GM13977 (cell line): ENCODE measurements around the gene PCSK5.

ENCODE experiments used
- DNase-seq: peaks from one replicate; pipeline ENCODE4 v3.0.0; 2012; ENCODE audit warnings: low spot score
- CTCF ChIP-seq: IDR thresholded peaks from 2 replicates; pipeline ENCODE4 v1.5.1; 2012; ENCODE audit warnings: mild to moderate bottlenecking, control low read depth; ENCODE audit not compliant: insufficient read depth; ENCODE audit errors: extremely low read depth, missing control alignments
- in situ Hi-C: fragments of 300-500 bp; cut with MboI; formaldehyde crosslinking; loops from one replicate; pipeline ENCODE4 v1.12.0; 2022; ENCODE audit warnings: low sequenced_read_pairs, low pct_unique_long_range_greater_than_20kb, mixed read lengths, inconsistent platforms; ENCODE audit not compliant: unreplicated experiment

Gene PCSK5

DNA sequence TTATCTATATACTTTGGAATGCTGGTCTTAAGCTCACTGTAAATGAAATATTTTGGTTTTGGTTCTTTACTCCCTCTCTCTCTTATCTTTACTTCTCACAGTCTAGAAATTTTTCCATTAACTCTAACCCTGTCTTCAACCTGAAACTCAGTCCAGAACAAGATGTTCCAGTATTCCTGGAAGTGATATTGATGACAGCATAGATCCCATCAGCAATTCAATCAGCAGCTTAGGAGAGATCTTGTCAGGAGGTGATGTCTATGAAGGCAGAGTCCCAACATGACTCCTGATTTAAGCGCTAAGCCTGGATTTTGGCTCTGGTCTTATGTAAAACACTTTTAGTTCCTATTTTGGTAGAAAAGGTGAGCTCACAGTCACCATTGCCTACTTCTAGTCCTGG, 451.1 kb downstream of the PCSK5 start:
- in situ Hi-C loops = no loop called here
- DNase-seq = no peak
- no peak for TF ChIP-seq CTCF

DNA sequence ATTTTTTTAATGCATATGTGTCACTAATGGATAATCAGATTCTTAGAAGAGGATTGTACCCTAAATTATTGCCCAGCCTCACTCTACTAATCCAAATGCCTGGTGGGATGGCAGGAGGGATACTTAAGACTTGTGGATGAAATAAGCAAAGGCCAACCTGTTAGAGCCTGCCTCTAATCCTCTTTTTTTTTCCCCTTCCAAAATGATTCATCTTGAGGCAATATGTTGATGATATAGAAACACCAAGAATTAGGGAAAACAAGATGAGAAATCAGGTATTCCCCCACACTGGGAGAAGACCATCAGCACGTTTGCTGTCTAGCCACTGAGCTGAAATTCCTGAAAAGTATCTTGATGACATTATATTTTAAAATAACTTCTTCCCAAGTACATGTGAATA, 451.7 kb downstream of the PCSK5 start:
- DNase-seq = no peak
- no peak for TF ChIP-seq CTCF
- in situ Hi-C loops = no loop called here

DNA sequence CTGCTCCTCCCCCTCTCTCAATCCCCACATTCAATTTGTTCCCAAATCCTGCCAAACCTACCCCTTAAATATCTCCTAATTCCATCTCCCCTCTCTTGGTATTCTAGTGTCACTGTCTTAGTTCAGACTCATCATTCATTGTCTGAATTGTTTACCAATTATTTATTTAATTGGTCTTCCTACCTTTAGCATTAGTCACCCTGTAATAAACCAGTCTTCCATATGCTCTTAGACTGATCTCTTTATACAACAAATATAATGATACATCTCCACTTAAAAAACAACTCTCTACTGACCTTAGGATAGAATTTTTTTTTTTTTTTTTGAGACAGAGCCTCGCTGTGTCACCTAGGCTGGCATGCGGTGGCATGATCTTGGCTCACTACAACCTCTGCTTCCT, 452.4 kb downstream of the PCSK5 start:
- in situ Hi-C loops = no loop called here
- no peak for DNase-seq
- TF ChIP-seq CTCF = no peak

DNA sequence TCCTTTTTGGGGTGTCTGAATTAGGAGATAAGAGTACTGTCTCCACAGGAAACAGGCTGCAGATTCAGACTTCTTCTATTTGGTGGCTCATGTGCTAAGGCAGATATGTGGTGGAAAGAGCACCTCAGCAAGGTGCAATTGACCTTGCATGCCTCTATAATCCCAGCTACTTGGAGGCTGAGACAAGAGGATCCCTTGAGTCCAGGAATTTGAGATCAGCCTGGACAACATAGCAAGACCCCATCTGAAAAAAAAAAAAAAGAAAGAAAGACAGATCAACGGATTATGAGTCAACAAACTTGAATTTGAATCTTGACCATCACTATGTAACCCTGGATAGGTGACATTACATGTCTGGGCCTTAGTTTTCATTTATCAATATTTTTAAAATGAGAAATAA, 459.4 kb downstream of the PCSK5 start:
- DNase-seq = no peak
- no peak for TF ChIP-seq CTCF
- in situ Hi-C loops = no loop called here

DNA sequence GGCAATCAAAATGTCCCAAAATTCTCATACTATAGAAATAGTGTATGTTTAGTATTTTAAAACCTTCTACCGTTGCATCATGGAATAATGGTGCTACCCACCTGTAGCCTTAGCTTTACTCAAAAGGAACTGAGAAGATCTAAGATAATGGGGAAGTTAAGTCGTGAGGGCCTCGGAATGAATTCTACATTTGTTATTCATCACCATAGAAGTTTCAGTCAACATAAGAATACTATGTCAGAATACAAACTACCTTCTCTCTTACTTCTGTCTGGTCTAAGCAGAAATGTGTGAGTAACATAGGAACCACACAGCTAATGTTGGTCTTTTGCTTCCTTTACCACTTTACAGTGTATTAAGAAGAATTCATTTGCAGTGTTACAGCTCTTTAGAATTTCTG, 460.5 kb downstream of the PCSK5 start:
- DNase-seq = no peak
- in situ Hi-C loops = no loop called here
- TF ChIP-seq CTCF = no peak

DNA sequence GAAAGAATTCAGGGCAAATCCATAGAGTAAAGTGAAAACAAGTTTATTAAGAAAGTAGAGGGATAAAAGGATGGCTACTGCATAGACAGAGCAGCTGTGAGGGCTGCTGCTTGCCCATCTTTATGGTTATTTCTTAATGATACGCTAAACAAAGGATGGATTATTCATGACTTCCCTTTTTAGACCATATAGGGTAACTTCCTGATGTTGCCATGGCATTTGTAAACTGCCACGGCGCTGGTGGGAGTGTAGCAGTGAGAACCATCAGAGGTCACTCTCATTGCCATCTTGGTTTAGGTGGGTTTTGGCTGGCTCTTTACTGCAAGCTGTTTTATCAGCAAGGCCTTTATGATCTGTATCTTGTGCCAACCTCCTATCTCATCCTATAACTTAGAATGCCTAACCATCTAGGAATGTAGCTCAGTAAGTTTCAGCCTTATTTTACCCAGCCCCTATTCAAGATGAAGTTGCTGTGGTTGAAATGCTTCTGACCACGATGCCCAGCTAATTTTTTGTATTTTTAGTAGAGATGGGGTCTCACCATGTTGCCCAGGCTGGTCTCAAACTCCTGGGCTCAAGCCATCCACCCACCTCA, 461.6 kb downstream of the PCSK5 start:
- no peak for TF ChIP-seq CTCF
- DNase-seq = no peak
- in situ Hi-C loops = no loop called here

DNA sequence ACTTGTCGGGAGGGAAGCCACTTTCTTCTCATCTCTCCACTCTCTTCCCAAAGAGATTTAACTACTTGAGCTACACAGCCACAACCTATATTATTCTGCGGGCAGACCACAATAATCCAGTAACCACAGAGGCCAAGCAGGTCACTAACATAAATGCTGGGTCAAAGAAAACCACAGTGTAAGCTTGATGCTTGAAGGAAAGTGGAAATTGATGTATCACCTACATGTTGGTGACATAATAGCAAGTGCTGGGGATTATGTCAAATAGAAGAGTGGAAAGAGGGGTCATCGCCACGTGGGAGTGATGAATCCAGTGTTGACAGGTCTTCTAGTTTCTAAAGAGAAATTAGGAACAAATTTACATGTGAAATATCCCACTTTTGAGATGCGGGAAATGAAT, 462.8 kb downstream of the PCSK5 start:
- no peak for TF ChIP-seq CTCF
- no peak for DNase-seq
- in situ Hi-C loops = no loop called here
